Measurements from ENCODE around the gene CREB3L4. TPM values are rescaled to one million over a fixed set of nuclear protein-coding genes. Genes with fewer than 3 reads are reported as not detected.

The CREB3L4 gene
- total and polyA plus RNA-seq, 2 of the 4 experiments (the other 2 are of a cell fraction), result 6.5 to 9.8 TPM

DNA sequence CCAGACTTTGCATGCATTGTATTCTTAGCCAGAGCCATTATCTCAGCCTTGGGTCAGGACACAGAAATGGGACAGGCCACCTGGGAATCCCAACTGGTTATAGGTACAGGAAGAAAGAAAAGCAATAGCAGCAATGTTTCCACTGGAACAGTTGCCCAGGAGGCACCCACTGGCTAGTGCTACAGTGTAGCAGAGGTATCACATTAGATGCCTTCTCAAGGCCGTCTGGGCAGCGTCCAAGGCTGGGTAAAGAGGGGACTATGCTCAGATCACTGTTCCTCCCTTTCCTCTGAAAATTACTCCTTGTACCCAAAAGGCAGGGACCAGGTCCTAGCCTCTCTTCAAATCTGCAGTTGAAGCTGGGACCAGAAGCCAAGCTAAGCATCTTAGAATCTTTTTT is 2.6 kb downstream of the CREB3L4 start:
- H2BK5ac ChIP-seq (ENCODE audit: low read depth, low read length, poor library complexity, severe bottlenecking), result no peak overlapping the region
- H3K27ac ChIP-seq (ENCODE audit: insufficient read depth, low read length), result no peak overlapping the region
- ChIA-PET CTCF (no interaction called here), POLR2A (ENCODE audit: unreplicated experiment) (no interaction called here)
- no peak for ATAC-seq (ENCODE audit: low read depth)
- H3K4ac ChIP-seq (ENCODE audit: low read depth, low read length), result no peak overlapping the region
- no CpG with 5 or more reads among the region's 2 CpGs for WGBS, 2 experiments (ENCODE audit: extremely low coverage in 2 of 2, insufficient read length in 1 of 2)
- no peak overlapping the region for H3K23ac ChIP-seq (ENCODE audit: low read depth, low read length)
- TF ChIP-seq, protein P1, sequence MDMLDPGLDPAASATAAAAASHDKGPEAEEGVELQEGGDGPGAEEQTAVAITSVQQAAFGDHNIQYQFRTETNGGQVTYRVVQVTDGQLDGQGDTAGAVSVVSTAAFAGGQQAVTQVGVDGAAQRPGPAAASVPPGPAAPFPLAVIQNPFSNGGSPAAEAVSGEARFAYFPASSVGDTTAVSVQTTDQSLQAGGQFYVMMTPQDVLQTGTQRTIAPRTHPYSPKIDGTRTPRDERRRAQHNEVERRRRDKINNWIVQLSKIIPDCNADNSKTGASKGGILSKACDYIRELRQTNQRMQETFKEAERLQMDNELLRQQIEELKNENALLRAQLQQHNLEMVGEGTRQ (IDR thresholded peaks at IDR 0.05; ENCODE audit: low read depth, low read length), result no peak
- TF ChIP-seq MAZ (IDR thresholded peaks at IDR 0.05; ENCODE audit: borderline replicate concordance, low read depth, low read length) (no peak), MAFK (IDR thresholded peaks at IDR 0.05; ENCODE audit: low read depth, low read length) (no peak), RCOR1 (IDR thresholded peaks at IDR 0.05; ENCODE audit: insufficient replicate concordance, low read length) (no peak), FOS (IDR thresholded peaks at IDR 0.05; ENCODE audit: low read depth, low read length) (no peak), RFX5 (IDR thresholded peaks at IDR 0.05; ENCODE audit: low read depth, low read length) (no peak), MXI1 (IDR thresholded peaks at IDR 0.05; ENCODE audit: borderline replicate concordance, low read depth, low read length) (no peak), CEBPB (IDR thresholded peaks at IDR 0.05; ENCODE audit: low read depth, low read length) (no peak)
- peaks cover 11% of the 10 kb centered on the region for H3K9me1 ChIP-seq (ENCODE audit: insufficient read depth, low read length)
- no peak overlapping the region for H3K56ac ChIP-seq (ENCODE audit: extremely low read depth, insufficient read depth, low read length)
- H2AFZ ChIP-seq (replicated peaks; ENCODE audit: low read length, poor library complexity), result no peak overlapping the region
- no peaks in the 10 kb centered on the region for H3K27me3 ChIP-seq (ENCODE audit: control insufficient read depth, insufficient read depth, low read length)
- H3K9me3 ChIP-seq (ENCODE audit: control insufficient read depth, insufficient read depth, low read length), result no peaks in the 10 kb centered on the region
- DNase-seq, result no peak
- no peak overlapping the region for H3K9ac ChIP-seq (ENCODE audit: low read depth, low read length)
- H4K20me1 ChIP-seq (ENCODE audit: insufficient read depth, low read length), result no peaks in the 10 kb centered on the region
- BruUV-seq (replicated peaks), result no TSS peak
- no peak overlapping the region for H3K4me2 ChIP-seq (ENCODE audit: low read depth, low read length)
- no peak overlapping the region for H4K8ac ChIP-seq (ENCODE audit: low read depth in 2 of 2, low read length in 2 of 2)
- intact Hi-C loops (cut with micrococcal nuclease), result no loop called here
- H2BK120ac ChIP-seq (ENCODE audit: low read depth, low read length), result no peak overlapping the region
- no peak overlapping the region for H2BK15ac ChIP-seq (ENCODE audit: low read depth, low read length)
- H2AK5ac ChIP-seq (ENCODE audit: low read depth, low read length), result no peak overlapping the region
- no peak overlapping the region for H3K18ac ChIP-seq (ENCODE audit: low read depth, low read length)
- in situ Hi-C loops (cut with MboI; ENCODE audit: low sequenced_read_pairs), result loop anchor here (10.0 to 25.0 kb wide), 2 partner anchors 296 to 433 kb away; partner anchors contain the start of genes ILF2, NPR1, S100A3 and S100A4
- dilution Hi-C loops (cut with HindIII; ENCODE audit: low sequenced_read_pairs, unreplicated experiment), result no loop called here
- H2AK9ac ChIP-seq (replicated peaks; ENCODE audit: low read depth, low read length, poor library complexity), result no peak overlapping the region
- H3K36me3 ChIP-seq (ENCODE audit: control insufficient read depth, insufficient read depth, low read length), result peaks cover 17% of the 10 kb centered on the region
- no peak overlapping the region for H2BK20ac ChIP-seq (ENCODE audit: low read depth, low read length)
- no peak overlapping the region for H3K14ac ChIP-seq (replicated peaks; ENCODE audit: low read depth, low read length)
- no peak overlapping the region for H4K91ac ChIP-seq (ENCODE audit: insufficient read depth, low read depth, low read length)
- H3K4me1 ChIP-seq (ENCODE audit: control insufficient read depth, insufficient read depth, low read length), result no peaks in the 10 kb centered on the region
- H3K4me3 ChIP-seq (ENCODE audit: insufficient read depth, low read depth, low read length), result no peak overlapping the region
- peaks cover 5 to 35% of the 10 kb centered on the region in 2 experiments; a peak in 3 of 4 replicates for H3K79me1 ChIP-seq (ENCODE audit: low read depth in 1 of 2, low read length in 2 of 2)
- no peak overlapping the region for H4K5ac ChIP-seq (ENCODE audit: low read depth, low read length)
